ENCODE data around the gene ADAM33.

DNA sequence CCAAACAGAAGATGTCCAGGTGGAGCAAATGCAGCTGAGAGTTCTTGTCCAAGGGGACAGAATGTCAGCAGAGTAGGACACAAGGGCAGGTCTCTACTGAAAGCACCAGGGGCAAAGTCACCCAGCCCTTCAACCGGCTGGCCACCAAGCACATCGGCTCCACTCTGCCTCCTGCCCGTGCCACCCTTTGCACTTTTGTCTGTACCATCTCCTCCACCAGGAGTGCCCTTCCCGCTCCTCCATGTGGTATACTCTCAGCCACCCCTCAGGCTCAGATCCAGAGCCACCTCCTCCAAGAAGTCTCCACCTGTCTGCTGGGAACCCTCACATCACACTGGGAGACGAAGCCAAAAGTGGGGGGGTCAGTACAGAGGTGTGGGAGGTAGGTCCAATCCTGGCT lies 46.5 kb upstream of the ADAM33 start:
- TF ChIP-seq FOXM1 (IDR thresholded peaks at IDR 0.05; ENCODE audit: borderline replicate concordance) (no peak), CTBP1 (IDR thresholded peaks at IDR 0.05; ENCODE audit: borderline replicate concordance) (no peak), L3MBTL2 (conservative IDR thresholded peaks at IDR 0.05) (no peak), FOXK2 (IDR thresholded peaks at IDR 0.05) (no peak), SP1 (IDR thresholded peaks at IDR 0.05) (no peak), ARNT (IDR thresholded peaks at IDR 0.05) (no peak), FOXA1 (IDR thresholded peaks at IDR 0.05) (no peak), SUZ12 (IDR thresholded peaks at IDR 0.05) (no peak), PKNOX1 (IDR thresholded peaks at IDR 0.05) (no peak)

Data from HEK293T (cell line).